GM21367 (cell line): ENCODE measurements around the gene GUSB.
"Not testable (repeated sequence)": the region's sequence is repeated elsewhere in the genome, so short reads cannot be mapped to it uniquely, and the experiment has no call there.

Experiments used
- ATAC-seq: cut with Tn5 transposase; IDR thresholded peaks from one replicate; pipeline ENCODE4 v1.9.1; 2021; ENCODE audit not compliant: unreplicated experiment

GUSB gene

GRCh38 chr7:65981965-65982792 lies at the start of gene GUSB:
TSS of gene GUSB (minus strand) at chr7:65982213. CDS start at chr7:65982183, 30 bp downstream.
- peak; percentile 73 for ATAC-seq

DNA sequence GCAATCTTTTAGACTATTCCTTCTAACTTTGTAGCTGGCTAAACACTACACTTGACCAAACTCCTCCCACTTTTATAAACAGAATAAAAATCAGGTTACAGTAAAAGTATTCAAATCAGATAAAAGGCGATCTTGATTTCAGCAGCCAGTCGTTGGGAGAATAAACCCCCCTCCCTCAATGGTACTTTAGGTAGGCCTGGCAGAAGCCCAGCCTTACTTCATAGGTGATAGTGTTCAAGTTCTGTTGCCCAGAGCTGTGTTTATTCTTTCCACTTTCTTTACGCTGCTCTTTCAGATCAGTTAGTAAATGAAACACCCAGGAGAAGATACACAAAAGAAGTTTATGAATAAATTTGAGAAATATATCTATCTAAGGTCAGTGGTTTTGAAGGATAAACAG lies 46.3 kb upstream of the GUSB start:
- ATAC-seq = not testable (repeated sequence)

GRCh38 chr7:66016131-66016461 lies 34.1 kb upstream of the GUSB start:
- ATAC-seq = no peak

- ATAC-seq = no peak
Observed at GRCh38 chr7:66015440-66016130, 33.6 kb upstream of the GUSB start.

DNA sequence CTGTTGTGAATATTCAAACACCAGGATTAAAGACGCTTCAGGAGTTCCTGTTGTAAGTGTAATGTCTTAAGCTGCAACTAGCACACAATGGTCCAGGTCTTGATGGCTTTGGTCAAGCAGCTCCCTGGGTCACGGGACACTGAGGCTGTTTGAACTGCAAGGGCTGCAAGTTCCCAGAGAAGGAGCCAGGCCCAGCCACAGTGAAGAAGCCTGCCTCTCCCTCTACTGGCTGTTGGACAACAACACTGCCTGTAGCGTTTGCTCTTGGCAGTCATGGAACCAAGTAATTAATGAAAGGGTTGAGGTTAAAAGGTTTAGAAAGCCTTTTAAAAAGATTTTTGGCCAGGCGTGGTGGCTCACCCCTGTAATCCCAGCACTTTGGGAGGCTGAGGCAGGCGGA lies 31.9 kb upstream of the GUSB start:
- no peak for ATAC-seq

- ATAC-seq = no peak
Observed at GRCh38 chr7:66007232-66007631, 25.2 kb upstream of the GUSB start.

- ATAC-seq = not testable (repeated sequence)
Observed at GRCh38 chr7:66005115-66005671, 23.2 kb upstream of the GUSB start.

GRCh38 chr7:66000823-66001417 lies 18.9 kb upstream of the GUSB start:
- not testable (repeated sequence) for ATAC-seq

DNA sequence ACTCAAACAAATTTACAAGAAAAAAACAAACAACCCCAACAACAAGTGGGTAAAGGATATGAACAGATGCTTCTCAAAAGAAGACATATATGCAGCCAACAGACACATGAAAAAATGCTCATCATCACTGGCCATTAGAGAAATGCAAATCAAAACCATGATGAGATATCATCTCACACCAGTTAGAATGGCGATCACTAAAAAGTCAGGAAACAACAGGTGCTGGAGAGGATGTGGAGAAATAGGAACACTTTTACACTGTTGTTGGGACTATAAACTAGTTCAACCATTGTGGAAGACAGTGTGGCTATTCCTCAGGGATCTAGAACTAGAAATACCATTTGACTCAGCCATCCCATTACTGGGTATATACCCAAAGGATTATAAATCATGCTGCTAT lies 13.0 kb upstream of the GUSB start:
- not testable (repeated sequence) for ATAC-seq

GRCh38 chr7:65992526-65992925 lies 10.5 kb upstream of the GUSB start:
- no peak for ATAC-seq

- not testable (repeated sequence) for ATAC-seq
Observed at GRCh38 chr7:65991829-65992228, 9.8 kb upstream of the GUSB start.

GRCh38 chr7:65989694-65990080 lies 7.7 kb upstream of the GUSB start:
- ATAC-seq = no peak

DNA sequence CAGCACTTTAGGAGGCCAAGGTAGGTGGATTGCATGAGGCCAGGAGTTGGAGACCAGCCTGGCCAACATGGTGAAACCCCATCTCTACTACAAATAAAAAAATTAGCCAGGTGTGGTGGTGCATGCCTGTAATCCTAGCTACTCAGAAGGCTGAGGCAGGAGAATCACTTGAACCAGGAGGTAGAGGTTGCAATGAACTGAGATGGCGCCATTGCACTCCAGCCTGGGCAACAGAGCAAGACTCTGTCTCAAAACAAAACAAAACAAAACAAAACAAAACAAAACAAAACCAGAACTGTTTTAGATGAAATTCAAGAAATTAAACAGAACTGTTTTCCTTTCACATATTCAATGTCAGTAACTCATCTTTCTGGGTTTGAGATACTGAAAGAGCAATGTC lies 6.5 kb upstream of the GUSB start:
- ATAC-seq = not testable (repeated sequence)

DNA sequence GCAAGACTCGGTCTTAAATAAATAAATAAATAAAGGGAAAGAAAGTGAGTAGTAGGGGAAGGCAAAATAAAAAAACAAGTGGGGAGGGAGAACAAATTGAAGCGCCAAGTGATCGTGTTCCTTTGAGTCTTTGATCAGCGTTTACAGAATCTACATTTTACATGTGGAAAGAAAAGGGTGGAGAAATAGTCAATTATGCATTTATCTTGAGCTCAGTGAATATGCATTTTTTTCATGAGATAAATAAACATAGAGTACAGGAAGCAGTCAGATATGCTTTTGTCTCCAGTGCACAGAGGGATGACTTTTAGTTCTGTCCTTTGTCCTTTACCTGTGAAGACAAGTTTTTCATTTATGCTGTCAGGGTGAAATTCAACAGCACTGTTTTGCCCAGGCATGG lies 6.1 kb upstream of the GUSB start:
- ATAC-seq = no peak

GRCh38 chr7:65983965-65984658 lies 2.1 kb upstream of the GUSB start:
- no peak for ATAC-seq

- peak; percentile 70 for ATAC-seq
Observed at GRCh38 chr7:65980478-65981250, 1.3 kb downstream of the GUSB start.

DNA sequence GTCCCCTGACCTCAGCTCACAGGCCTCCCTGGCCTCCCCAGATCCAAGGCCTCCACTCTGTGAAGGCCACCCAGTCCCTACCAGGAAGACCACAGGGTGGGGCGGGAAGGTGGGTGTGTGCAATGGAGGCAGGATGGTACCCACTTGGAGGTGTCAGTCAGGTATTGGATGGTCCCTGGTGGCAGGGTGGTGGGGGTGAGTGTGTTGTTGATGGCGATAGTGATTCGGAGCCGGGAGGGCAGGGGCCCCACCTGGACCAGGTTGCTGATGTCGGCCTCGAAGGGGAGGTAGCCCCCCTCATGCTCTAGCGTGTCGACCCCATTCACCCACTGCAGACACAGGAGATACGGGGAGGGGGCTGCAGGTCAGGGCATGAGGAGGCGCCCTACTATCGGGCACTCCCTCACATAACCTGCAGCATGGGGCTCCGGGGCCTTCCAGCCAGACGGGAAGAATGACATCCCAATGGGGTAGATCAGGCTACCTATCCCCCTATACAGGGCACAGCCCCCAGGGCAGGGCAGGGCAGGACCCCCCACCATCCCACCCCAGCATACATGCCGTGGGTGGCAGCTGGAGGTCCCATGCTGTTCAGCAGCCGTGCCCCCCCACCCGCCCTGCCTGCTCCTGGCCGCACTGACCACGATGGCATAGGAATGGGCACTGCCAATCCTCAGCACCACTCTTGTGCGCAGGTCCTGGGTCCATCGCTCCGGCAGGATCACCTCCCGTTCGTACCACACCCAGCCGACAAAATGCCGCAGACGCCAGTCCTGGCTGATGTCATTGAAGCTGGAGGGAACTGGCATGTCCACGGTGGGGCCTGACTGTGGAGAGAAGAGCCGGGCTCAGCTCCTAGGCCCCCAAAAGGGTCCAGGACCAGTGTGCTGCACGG lies 2.2 kb downstream of the GUSB start:
- no peak for ATAC-seq

- no peak for ATAC-seq
Observed at GRCh38 chr7:65978891-65979582, 3.0 kb downstream of the GUSB start.

- ATAC-seq = no peak
Observed at GRCh38 chr7:65976659-65977196, 5.3 kb downstream of the GUSB start.
